ENCODE data around the gene ARHGAP10. TPM values are rescaled to one million over a fixed set of nuclear protein-coding genes. Genes with fewer than 3 reads are reported as not detected.

The ARHGAP10 gene
- total and polyA plus RNA-seq, 2 donors from 2014 or later, result 13.4 to 20.3 TPM

GRCh38 chr4:148030193-148030873, 298.4 kb downstream of the ARHGAP10 start:
- Histone ChIP-seq H3K36me3 (ENCODE audit: control insufficient read depth in 2 of 3, insufficient read depth in 3 of 3, low read length in 3 of 3) (no peaks in the 10 kb centered on the region), H3K9me3 (ENCODE audit: control insufficient read depth in 2 of 3, insufficient read depth in 1 of 3, low read length in 3 of 3) (no peaks in the 10 kb centered on the region), H3K4me3 (ENCODE audit: low read length in 3 of 3) (no peak overlapping the region), H3K27me3 (ENCODE audit: control insufficient read depth, insufficient read depth, low read length) (no peaks in the 10 kb centered on the region), H3K27ac (ENCODE audit: low read depth in 2 of 2, low read length in 2 of 2) (no peak overlapping the region), H3K9ac (ENCODE audit: low read length in 3 of 3) (no peak overlapping the region), H3K4me1 (ENCODE audit: control insufficient read depth in 2 of 3, insufficient read depth in 2 of 3, low read depth in 1 of 3, low read length in 3 of 3) (no peaks in the 10 kb centered on the region)
- DNase-seq (peak in 1 of 5 donors; percentile 13), FAIRE-seq (no peak)
- TF ChIP-seq, protein P1, sequence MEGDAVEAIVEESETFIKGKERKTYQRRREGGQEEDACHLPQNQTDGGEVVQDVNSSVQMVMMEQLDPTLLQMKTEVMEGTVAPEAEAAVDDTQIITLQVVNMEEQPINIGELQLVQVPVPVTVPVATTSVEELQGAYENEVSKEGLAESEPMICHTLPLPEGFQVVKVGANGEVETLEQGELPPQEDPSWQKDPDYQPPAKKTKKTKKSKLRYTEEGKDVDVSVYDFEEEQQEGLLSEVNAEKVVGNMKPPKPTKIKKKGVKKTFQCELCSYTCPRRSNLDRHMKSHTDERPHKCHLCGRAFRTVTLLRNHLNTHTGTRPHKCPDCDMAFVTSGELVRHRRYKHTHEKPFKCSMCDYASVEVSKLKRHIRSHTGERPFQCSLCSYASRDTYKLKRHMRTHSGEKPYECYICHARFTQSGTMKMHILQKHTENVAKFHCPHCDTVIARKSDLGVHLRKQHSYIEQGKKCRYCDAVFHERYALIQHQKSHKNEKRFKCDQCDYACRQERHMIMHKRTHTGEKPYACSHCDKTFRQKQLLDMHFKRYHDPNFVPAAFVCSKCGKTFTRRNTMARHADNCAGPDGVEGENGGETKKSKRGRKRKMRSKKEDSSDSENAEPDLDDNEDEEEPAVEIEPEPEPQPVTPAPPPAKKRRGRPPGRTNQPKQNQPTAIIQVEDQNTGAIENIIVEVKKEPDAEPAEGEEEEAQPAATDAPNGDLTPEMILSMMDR (IDR thresholded peaks at IDR 0.05; ENCODE audit: borderline replicate concordance, extremely low read depth, insufficient read depth), result no peak
- intact Hi-C loops (cut with DNase I), result no loop called here

- no peak overlapping the region for H3K27ac ChIP-seq (ENCODE audit: low read depth in 2 of 2, low read length in 2 of 2)
- intact Hi-C loops (cut with DNase I), result no loop called here
- H3K27me3 ChIP-seq (ENCODE audit: control insufficient read depth, insufficient read depth, low read length), result no peaks in the 10 kb centered on the region
- H3K4me3 ChIP-seq (ENCODE audit: low read length in 3 of 3), result no peak overlapping the region
- H3K4me1 ChIP-seq (ENCODE audit: control insufficient read depth in 2 of 3, insufficient read depth in 2 of 3, low read depth in 1 of 3, low read length in 3 of 3), result no peaks in the 10 kb centered on the region
- no peaks in the 10 kb centered on the region for H3K36me3 ChIP-seq (ENCODE audit: control insufficient read depth in 2 of 3, insufficient read depth in 3 of 3, low read length in 3 of 3)
- no peaks in the 10 kb centered on the region for H3K9me3 ChIP-seq (ENCODE audit: control insufficient read depth in 2 of 3, insufficient read depth in 1 of 3, low read length in 3 of 3)
- FAIRE-seq, result no peak
- TF ChIP-seq, protein P1 (IDR thresholded peaks at IDR 0.05; ENCODE audit: borderline replicate concordance, extremely low read depth, insufficient read depth), result no peak
- no peak overlapping the region for H3K9ac ChIP-seq (ENCODE audit: low read length in 3 of 3)
- peak in 2 of 5 donors; percentile 59 to 61 for DNase-seq
Observed at GRCh38 chr4:148034813-148035212, 302.9 kb downstream of the ARHGAP10 start.

GRCh38 chr4:148041606-148042329, 309.9 kb downstream of the ARHGAP10 start:
- no peaks in the 10 kb centered on the region for H3K27me3 ChIP-seq (ENCODE audit: control insufficient read depth, insufficient read depth, low read length)
- FAIRE-seq (no peak), DNase-seq (no peak)
- no peaks in the 10 kb centered on the region for H3K9me3 ChIP-seq (ENCODE audit: control insufficient read depth in 2 of 3, insufficient read depth in 1 of 3, low read length in 3 of 3)
- H3K36me3 ChIP-seq (ENCODE audit: control insufficient read depth in 2 of 3, insufficient read depth in 3 of 3, low read length in 3 of 3), result no peaks in the 10 kb centered on the region
- intact Hi-C loops (cut with DNase I), result no loop called here
- H3K27ac ChIP-seq (ENCODE audit: low read depth in 2 of 2, low read length in 2 of 2), result no peak overlapping the region
- TF ChIP-seq, protein P1 (IDR thresholded peaks at IDR 0.05; ENCODE audit: borderline replicate concordance, extremely low read depth, insufficient read depth), result no peak
- no peak overlapping the region for H3K4me3 ChIP-seq (ENCODE audit: low read length in 3 of 3)
- no peaks in the 10 kb centered on the region for H3K4me1 ChIP-seq (ENCODE audit: control insufficient read depth in 2 of 3, insufficient read depth in 2 of 3, low read depth in 1 of 3, low read length in 3 of 3)
- no peak overlapping the region for H3K9ac ChIP-seq (ENCODE audit: low read length in 3 of 3)

Measured in kidney (tissue), 14 donors.